ENCODE results near the gene SF3A1. TPM values are rescaled to one million over a fixed set of nuclear protein-coding genes. Genes with fewer than 3 reads are reported as not detected.

Gene SF3A1
- total and polyA plus RNA-seq, 2 of the 8 experiments (the other 6 are each of a cell fraction or from before 2014, with no cell fraction given) = 27.8 to 285 TPM

DNA sequence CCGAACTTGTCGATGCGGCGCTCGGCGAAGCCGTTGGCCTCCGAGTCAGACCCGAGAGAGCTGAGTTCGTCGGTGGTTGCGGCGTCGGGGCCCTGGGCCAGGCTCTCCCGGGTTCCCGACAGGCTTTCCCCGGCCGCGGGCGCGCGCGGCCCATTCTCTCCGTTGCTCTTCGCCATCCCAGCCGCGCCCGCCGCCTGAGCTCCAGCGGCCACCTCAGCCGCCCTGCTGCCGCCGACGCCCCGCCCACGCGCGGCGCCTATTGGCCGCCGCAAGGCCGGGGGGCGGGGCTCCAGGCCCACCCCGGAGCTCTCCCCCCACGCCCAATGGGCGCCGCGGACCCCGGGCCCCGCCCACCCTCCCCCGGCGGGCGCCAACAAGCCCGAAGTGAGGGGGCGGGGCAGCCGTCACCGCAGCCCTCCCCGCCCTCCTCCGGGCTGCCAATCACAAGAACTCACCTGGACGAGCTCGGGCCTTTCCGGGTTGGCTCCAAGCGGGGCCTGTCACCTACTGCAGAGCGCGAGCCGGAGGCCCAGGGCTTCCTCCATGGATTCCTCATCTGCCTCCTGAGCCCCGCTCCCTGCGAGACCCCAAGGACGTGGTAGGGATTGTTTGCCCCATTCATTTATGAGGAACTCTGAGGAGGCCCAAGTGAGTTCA, 29.9 kb downstream of the SF3A1 start, which contains the start of gene TBC1D10A (continued):
- TF ChIP-seq MAFK (IDR thresholded peaks at IDR 0.05; ENCODE audit: low read depth, low read length) = no peak
- TF ChIP-seq JUN (IDR thresholded peaks at IDR 0.05; ENCODE audit: low read depth, low read length) = no peak
- TF ChIP-seq SP1 (IDR thresholded peaks at IDR 0.05; ENCODE audit: low read depth, low read length) = 0 out of 2 replicates have a peak, but pooled peaks have one; percentile 8
- TF ChIP-seq POLR2AphosphoS5 (IDR thresholded peaks at IDR 0.05; ENCODE audit: low read depth, low read length) = no peak
- TF ChIP-seq RAD21 (IDR thresholded peaks at IDR 0.05 in 1 of 2, conservative IDR thresholded peaks at IDR 0.05 in 1 of 2; ENCODE audit: low read depth in 2 of 2, low read length in 2 of 2) = no peak
- TF ChIP-seq BCL11A (IDR thresholded peaks at IDR 0.05; ENCODE audit: low read depth in 2 of 2, low read length in 2 of 2) = no peak
- TF ChIP-seq PHF8 (conservative IDR thresholded peaks at IDR 0.05; ENCODE audit: low read depth, low read length) = peak; percentile 65
- TF ChIP-seq, protein P1, sequence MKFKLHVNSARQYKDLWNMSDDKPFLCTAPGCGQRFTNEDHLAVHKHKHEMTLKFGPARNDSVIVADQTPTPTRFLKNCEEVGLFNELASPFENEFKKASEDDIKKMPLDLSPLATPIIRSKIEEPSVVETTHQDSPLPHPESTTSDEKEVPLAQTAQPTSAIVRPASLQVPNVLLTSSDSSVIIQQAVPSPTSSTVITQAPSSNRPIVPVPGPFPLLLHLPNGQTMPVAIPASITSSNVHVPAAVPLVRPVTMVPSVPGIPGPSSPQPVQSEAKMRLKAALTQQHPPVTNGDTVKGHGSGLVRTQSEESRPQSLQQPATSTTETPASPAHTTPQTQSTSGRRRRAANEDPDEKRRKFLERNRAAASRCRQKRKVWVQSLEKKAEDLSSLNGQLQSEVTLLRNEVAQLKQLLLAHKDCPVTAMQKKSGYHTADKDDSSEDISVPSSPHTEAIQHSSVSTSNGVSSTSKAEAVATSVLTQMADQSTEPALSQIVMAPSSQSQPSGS (IDR thresholded peaks at IDR 0.05; ENCODE audit: low read length) = no peak
- TF ChIP-seq, protein P2, sequence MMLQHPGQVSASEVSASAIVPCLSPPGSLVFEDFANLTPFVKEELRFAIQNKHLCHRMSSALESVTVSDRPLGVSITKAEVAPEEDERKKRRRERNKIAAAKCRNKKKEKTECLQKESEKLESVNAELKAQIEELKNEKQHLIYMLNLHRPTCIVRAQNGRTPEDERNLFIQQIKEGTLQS (IDR thresholded peaks at IDR 0.05; ENCODE audit: insufficient read depth, low read depth, low read length) = no peak
- 0 out of 2 replicates have a peak, but pooled peaks have one; percentile 26 for TF ChIP-seq CREB1 (IDR thresholded peaks at IDR 0.05)
- no peak for TF ChIP-seq EZH2 (IDR thresholded peaks at IDR 0.05; ENCODE audit: low read depth, low read length, severe bottlenecking)
- 0 out of 3 replicates have a peak, but pooled peaks of 1 of the 2 experiments have one; percentile 31 for TF ChIP-seq POLR2A (IDR thresholded peaks at IDR 0.05; ENCODE audit: control extremely low read depth in 1 of 2, low read depth in 2 of 2, low read length in 2 of 2)
- peak; percentile 75; the same call in 1 of the 2 replicates for TF ChIP-seq EGR1 (IDR thresholded peaks at IDR 0.05; ENCODE audit: borderline replicate concordance, low read depth, low read length)
- TF ChIP-seq RXRA (IDR thresholded peaks at IDR 0.05; ENCODE audit: insufficient read depth, low read depth, low read length) = no peak
- TF ChIP-seq ASH2L (IDR thresholded peaks at IDR 0.05; ENCODE audit: low read length) = peak; percentile 50
- no peak for TF ChIP-seq SP4 (IDR thresholded peaks at IDR 0.05; ENCODE audit: low read length)
- no peak for TF ChIP-seq NANOG (IDR thresholded peaks at IDR 0.05; ENCODE audit: insufficient read depth, low read depth, low read length, poor library complexity, severe bottlenecking)
